HEK293T (cell line): ENCODE results near the gene UBALD2.

Source experiments
- CTCF ChIA-PET: fragments of 350-600 bp; formaldehyde crosslinking; extraction: SDS; loops from one replicate; lab custom pipeline; 2021; ENCODE audit warnings: antibody characterized with exemption, inconsistent platforms; lab: Yijun Ruan, JAX
- POLR2A ChIA-PET: fragments of 350-600 bp; formaldehyde crosslinking; extraction: SDS; loops from one replicate; lab custom pipeline; 2020; ENCODE audit warnings: antibody characterized with exemption, inconsistent platforms; lab: Yijun Ruan, JAX
- DNase-seq: peaks from one replicate; pipeline ENCODE4 v3.0.0; 2012; ENCODE audit warnings: mixed read lengths; ENCODE audit errors: extremely low spot score
- ARNT ChIP-seq: fragments of 450-650 bp; IDR thresholded peaks from 2 replicates; pipeline ENCODE4 v1.6.1; 2017; ENCODE audit warnings: mild to moderate bottlenecking
- BHLHE40 ChIP-seq: fragments of 450-650 bp; IDR thresholded peaks from 2 replicates; pipeline ENCODE4 v1.6.1; 2016; ENCODE audit warnings: mild to moderate bottlenecking, moderate library complexity, borderline replicate concordance
- CTBP1 ChIP-seq: fragments of 450-650 bp; IDR thresholded peaks from 2 replicates; pipeline ENCODE4 v1.6.1; 2016; ENCODE audit warnings: borderline replicate concordance
- ELF4 ChIP-seq: fragments of 450-650 bp; IDR thresholded peaks from 2 replicates; pipeline ENCODE4 v1.6.1; 2017; ENCODE audit warnings: antibody characterized with exemption
- FOXA1 ChIP-seq: fragments of 450-650 bp; IDR thresholded peaks from 2 replicates; pipeline ENCODE4 v1.6.1; 2016; ENCODE audit warnings: mild to moderate bottlenecking
- FOXK2 ChIP-seq: fragments of 450-650 bp; IDR thresholded peaks from 2 replicates; pipeline ENCODE4 v1.6.1; 2016; ENCODE audit warnings: mild to moderate bottlenecking
- FOXM1 ChIP-seq: fragments of 450-650 bp; IDR thresholded peaks from 2 replicates; pipeline ENCODE4 v1.6.1; 2017; ENCODE audit warnings: mild to moderate bottlenecking, borderline replicate concordance
- HDGF ChIP-seq: fragments of 450-650 bp; IDR thresholded peaks from 2 replicates; pipeline ENCODE4 v1.6.1; 2017; ENCODE audit warnings: antibody characterized with exemption, borderline replicate concordance
- L3MBTL2 ChIP-seq: fragments of 450-650 bp; conservative IDR thresholded peaks from 2 replicates; pipeline ENCODE4 v1.6.1; 2016; ENCODE audit warnings: mild to moderate bottlenecking
- LEF1 ChIP-seq: fragments of 450-650 bp; IDR thresholded peaks from 2 replicates; pipeline ENCODE4 v1.6.1; 2017; ENCODE audit warnings: mild to moderate bottlenecking, borderline replicate concordance
- NFRKB ChIP-seq: fragments of 450-650 bp; IDR thresholded peaks from 2 replicates; pipeline ENCODE4 v1.6.1; 2016; ENCODE audit warnings: mild to moderate bottlenecking, moderate library complexity
- PKNOX1 ChIP-seq: fragments of 450-650 bp; IDR thresholded peaks from 2 replicates; pipeline ENCODE4 v1.6.1; 2016
- SP1 ChIP-seq: fragments of 450-650 bp; IDR thresholded peaks from 2 replicates; pipeline ENCODE4 v1.6.1; 2017
- SUZ12 ChIP-seq: fragments of 450-650 bp; IDR thresholded peaks from 2 replicates; pipeline ENCODE4 v1.6.1; 2016; ENCODE audit warnings: mild to moderate bottlenecking
- TARDBP ChIP-seq: fragments of 450-650 bp; IDR thresholded peaks from 2 replicates; pipeline ENCODE4 v1.6.1; 2016
- ZNF384 ChIP-seq: fragments of 450-650 bp; IDR thresholded peaks from 2 replicates; pipeline ENCODE4 v1.6.1; 2016

The UBALD2 gene

GRCh38 chr17:76318586-76318985 is 53.4 kb downstream of the UBALD2 start:
- no peak for DNase-seq
- ChIA-PET POLR2A (no interaction called here), CTCF (no interaction called here)
- TF ChIP-seq BHLHE40 (no peak), NFRKB (no peak), TARDBP (no peak), LEF1 (no peak), FOXA1 (no peak), CTBP1 (no peak), SUZ12 (no peak), SP1 (no peak), PKNOX1 (no peak), ELF4 (no peak), L3MBTL2 (no peak), HDGF (no peak), ZNF384 (no peak), FOXK2 (no peak), FOXM1 (no peak), ARNT (no peak)
